Muscle of leg (tissue), 9 donors: Measurements from ENCODE around the gene CALHM3. TPM values are rescaled to one million over a fixed set of nuclear protein-coding genes. Genes with fewer than 3 reads are reported as not detected.

ENCODE experiments used
- polyA plus RNA-seq, 8 donors: library from polyadenylated mRNA; unstranded; fragments of 120-200 nt; gene quantifications; one replicate each; pipeline versions ENCODE4 v1.2.1 to v1.2.3, GENCODE V29; 2013; ENCODE audit warnings: inconsistent platforms in 1 of 8, low replicate concordance in 1 of 8; ENCODE audit not compliant: insufficient read length in 8 of 8, insufficient read depth in 1 of 8
- total RNA-seq: library from RNA; stranded (reverse); fragments of 120-200 nt; gene quantifications from one replicate; pipeline ENCODE4 v1.2.4, GENCODE V29; 2013

Gene CALHM3
- total and polyA plus RNA-seq, 9 donors: 0.13 TPM; not detected in 8

Other genes with a start within 250 kb of the CALHM3 start
- gene RPEL1, start 233.4 kb downstream of the CALHM3 start, total RNA-seq: not detected
- under 1 TPM in 4 of 8 donors, not detected in 4; 0.08 to 0.12 (median 0.10) TPM for gene RPEL1, start 233.4 kb downstream of the CALHM3 start, polyA plus RNA-seq
- 0.13 TPM for gene INA, start 202.1 kb downstream of the CALHM3 start, total RNA-seq
- gene INA, start 202.1 kb downstream of the CALHM3 start, polyA plus RNA-seq: under 1 TPM; 0.06 to 0.73 (median 0.22) TPM
- gene PCGF6, start 128.1 kb downstream of the CALHM3 start, total RNA-seq: 9.4 TPM
- gene PCGF6, start 128.1 kb downstream of the CALHM3 start, polyA plus RNA-seq: 1 to 10 TPM; 7.6 to 9.8 (median 8.9) TPM
- gene TAF5, start 111.3 kb downstream of the CALHM3 start, total RNA-seq: 4.0 TPM
- 1 to 10 TPM; 3.3 to 5.4 (median 4.2) TPM for gene TAF5, start 111.3 kb downstream of the CALHM3 start, polyA plus RNA-seq
- gene ATP5MK, start 82.8 kb downstream of the CALHM3 start, total RNA-seq: 543 TPM
- gene ATP5MK, start 82.8 kb downstream of the CALHM3 start, polyA plus RNA-seq: 100 to 1,000 TPM; 219 to 293 (median 242) TPM
- 26.6 TPM for gene PDCD11, start 82.6 kb downstream of the CALHM3 start, total RNA-seq
- gene PDCD11, start 82.6 kb downstream of the CALHM3 start, polyA plus RNA-seq: 10 to 100 TPM; 23.5 to 30.3 (median 26.5) TPM
- 10.5 TPM for gene CALHM2, start 26.9 kb downstream of the CALHM3 start, total RNA-seq
- 10 to 100 TPM; 15.0 to 25.9 (median 18.6) TPM for gene CALHM2, start 26.9 kb downstream of the CALHM3 start, polyA plus RNA-seq
- gene CALHM1, start 20.3 kb downstream of the CALHM3 start, total RNA-seq: not detected
- gene CALHM1, start 20.3 kb downstream of the CALHM3 start, polyA plus RNA-seq: under 1 TPM in 6 of 8 donors, not detected in 2; 0.05 to 0.43 (median 0.08) TPM
- gene NEURL1, start 14.5 kb upstream of the CALHM3 start, total RNA-seq: 19.8 TPM
- 10 to 100 TPM; 12.0 to 30.3 (median 18.0) TPM for gene NEURL1, start 14.5 kb upstream of the CALHM3 start, polyA plus RNA-seq